NB4 (cell line): ENCODE measurements around the gene SPP1.

Experiments
- DNase-seq: peaks from one replicate; pipeline ENCODE4 v3.0.0; 2010; ENCODE audit warnings: low read depth
- H3K4me3 ChIP-seq: one replicate; pipeline ENCODE4 v1.5.1; 2011; ENCODE audit warnings: mild to moderate bottlenecking, low read depth, low read length, moderate library complexity
- CTCF ChIP-seq: IDR thresholded peaks from one replicate; pipeline ENCODE4 v1.5.1; 2012; ENCODE audit warnings: low read depth, low read length
- MYC ChIP-seq: IDR thresholded peaks from 2 replicates; pipeline ENCODE4 v1.6.1; 2011; ENCODE audit warnings: low read depth, low read length
- POLR2A ChIP-seq: IDR thresholded peaks from 2 replicates; pipeline ENCODE4 v1.6.1; 2011; ENCODE audit warnings: mild to moderate bottlenecking; ENCODE audit not compliant: insufficient read length; ENCODE audit errors: extremely low read depth
- TF ChIP-seq, protein P1 (sequence below): IDR thresholded peaks from 2 replicates; pipeline ENCODE4 v1.6.1; 2011; ENCODE audit warnings: low read depth, low read length

The SPP1 gene

GRCh38 chr4:87941537-87942392 lies 33.7 kb upstream of the SPP1 start:
- H3K4me3 ChIP-seq: no peak overlapping the region
- no peak for TF ChIP-seq POLR2A
- TF ChIP-seq, protein P1, sequence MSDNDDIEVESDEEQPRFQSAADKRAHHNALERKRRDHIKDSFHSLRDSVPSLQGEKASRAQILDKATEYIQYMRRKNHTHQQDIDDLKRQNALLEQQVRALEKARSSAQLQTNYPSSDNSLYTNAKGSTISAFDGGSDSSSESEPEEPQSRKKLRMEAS: no peak
- TF ChIP-seq MYC: no peak
- TF ChIP-seq CTCF: no peak
- DNase-seq: no peak

DNA sequence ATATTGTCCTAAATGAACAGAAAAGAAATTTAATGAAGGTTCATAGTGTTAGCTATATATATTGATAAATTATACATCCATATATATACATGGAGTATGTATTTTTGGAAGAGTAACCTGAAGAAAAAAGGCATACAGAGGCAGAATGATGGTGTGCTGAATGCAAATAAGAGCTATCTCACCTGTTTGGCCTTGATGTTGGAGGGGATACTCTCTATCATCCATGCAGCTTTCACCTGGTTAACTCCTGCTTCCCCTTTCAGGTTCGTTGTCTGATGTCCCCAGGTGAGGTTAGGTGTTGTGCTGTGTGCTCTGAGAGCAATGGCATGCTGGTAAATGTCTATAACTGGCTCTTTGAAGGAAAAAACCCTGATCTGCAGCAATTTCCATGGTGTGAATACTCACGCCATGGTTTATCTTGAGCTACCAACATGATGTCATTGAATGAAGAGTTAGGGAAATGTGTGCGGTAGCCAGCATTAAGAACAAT lies 31.8 kb upstream of the SPP1 start:
- TF ChIP-seq CTCF (no peak), POLR2A (no peak), MYC (no peak)
- DNase-seq: no peak
- H3K4me3 ChIP-seq: no peak overlapping the region

DNA sequence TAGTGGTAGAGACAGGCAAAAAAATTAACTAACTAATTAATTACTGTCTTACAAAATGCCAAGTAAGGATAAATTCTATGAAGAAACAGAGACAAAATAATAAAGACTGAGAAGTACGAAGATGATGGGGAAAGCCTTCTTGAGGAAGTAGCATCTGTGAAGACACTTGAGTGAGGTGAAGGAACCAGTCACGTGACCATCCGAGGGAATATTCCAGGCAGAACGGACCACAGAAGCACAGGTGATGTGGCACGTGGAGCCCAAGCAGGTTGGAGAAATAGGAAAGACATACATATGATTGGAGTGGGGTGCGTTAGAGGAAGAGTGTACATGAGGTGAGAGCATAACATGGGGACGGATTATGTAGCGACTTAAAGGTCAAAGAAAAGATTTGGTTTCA lies 30.5 kb upstream of the SPP1 start:
- no peak for DNase-seq
- TF ChIP-seq CTCF (no peak), POLR2A (no peak), MYC (no peak)
- TF ChIP-seq, protein P1: no peak
- no peak overlapping the region for H3K4me3 ChIP-seq

GRCh38 chr4:87946766-87947165 lies 28.7 kb upstream of the SPP1 start:
- no peak for DNase-seq
- H3K4me3 ChIP-seq: no peak overlapping the region
- TF ChIP-seq, protein P1: no peak
- TF ChIP-seq MYC (no peak), POLR2A (no peak), CTCF (no peak)

DNA sequence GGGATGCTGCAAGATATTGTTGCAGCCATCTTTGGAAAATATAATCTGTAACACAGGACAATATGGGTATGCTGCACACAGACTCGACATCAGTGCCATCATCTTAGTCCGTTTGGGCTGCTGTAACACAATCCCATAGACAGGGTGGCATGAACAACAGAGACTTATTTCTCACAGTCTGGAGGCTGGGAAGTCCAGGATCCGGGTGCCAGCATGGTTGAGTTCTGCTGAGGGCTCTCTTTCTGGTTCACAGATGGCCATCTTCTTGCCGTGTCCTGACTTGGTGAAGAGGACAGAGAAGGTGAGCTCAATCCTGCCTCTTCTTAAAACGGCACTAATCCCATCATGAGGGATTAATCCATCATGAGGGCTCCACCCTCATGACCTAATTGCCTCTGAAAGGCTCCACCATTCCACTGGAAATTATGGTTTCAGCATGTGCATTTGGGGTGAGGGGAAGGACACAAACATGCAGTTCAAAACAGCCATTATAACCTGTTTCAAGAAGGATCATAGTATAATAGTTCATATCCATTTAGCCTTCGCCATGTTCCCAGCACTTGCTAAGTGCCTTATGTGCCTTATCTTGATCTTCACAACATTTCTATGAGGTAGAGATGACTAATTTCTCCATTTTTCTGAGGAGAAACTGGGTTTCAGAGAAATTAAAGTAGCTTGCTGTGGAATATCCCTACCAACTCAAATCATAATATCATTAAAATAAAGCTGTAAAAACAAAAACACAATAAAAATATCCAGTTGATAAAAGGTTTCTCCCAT lies 27.9 kb upstream of the SPP1 start:
- no peak for DNase-seq
- no peak overlapping the region for H3K4me3 ChIP-seq
- TF ChIP-seq MYC (no peak), POLR2A (no peak), CTCF (no peak)
- TF ChIP-seq, protein P1: no peak
